HG03378 (cell line): Measurements from ENCODE around the gene TMEM158.

Source experiments
- ATAC-seq: cut with Tn5 transposase; IDR thresholded peaks from one replicate; pipeline ENCODE4 v1.9.1; 2021; ENCODE audit warnings: mild to moderate bottlenecking, moderate library complexity; ENCODE audit not compliant: unreplicated experiment

TMEM158 gene

GRCh38 chr3:45234250-45234649 lies 8.2 kb upstream of the TMEM158 start:
- no peak for ATAC-seq

DNA sequence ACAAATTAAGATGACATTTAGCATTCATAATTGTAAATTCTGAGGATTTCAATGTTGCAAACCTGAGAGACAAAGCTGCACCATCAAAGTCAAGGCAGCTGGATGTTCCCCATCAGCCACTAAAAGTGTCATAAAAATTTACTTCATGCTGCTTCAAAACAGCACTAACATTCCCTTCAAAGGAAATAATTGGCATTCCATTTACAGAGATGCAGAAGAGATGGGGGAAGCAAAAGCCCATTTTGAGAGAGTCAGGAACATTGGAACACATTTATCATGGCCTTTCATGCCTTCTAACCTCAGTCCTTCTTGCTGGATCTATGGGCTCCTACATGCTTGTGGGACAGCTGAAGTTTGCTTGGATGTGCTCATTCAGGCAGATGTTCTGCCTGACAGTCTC lies 6.4 kb upstream of the TMEM158 start:
- no peak for ATAC-seq

- no peak for ATAC-seq
Measured at GRCh38 chr3:45227946-45228345, 1.9 kb upstream of the TMEM158 start.

DNA sequence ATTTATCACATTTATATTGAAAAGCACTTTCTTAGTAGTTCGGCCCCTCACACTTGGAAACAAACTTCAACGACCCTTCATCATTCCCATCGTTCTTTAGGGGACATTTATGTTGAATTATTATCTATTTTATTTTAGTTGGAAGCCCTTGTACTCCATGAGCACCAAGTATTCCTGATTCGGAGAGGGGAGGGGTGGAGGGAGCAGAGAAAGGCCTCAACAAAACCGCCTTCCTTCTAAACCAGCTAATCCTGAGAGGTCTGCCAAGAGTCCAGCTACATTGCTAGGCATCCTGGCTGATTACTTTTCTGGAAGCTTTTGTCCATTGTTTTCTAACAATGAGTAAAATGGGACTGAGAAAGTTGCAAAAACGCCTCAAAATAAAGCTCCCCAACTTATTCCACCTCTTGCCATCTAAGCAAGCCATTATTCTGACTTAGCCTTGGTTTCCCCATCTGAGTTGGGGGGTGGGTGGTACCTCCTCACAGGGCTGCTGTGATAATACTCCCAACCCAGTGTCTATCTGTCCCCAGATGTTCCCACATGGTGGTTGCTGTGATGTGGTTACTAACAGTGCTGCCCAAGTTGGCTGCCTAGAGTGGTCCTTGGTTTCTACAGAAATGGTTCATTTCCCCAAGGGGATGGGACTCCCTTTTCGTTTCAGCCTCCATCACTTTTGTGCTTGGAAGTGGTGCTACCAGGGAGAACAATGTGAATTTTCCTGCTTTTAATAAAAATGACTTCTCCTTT lies 1.2 kb upstream of the TMEM158 start:
- no peak for ATAC-seq

DNA sequence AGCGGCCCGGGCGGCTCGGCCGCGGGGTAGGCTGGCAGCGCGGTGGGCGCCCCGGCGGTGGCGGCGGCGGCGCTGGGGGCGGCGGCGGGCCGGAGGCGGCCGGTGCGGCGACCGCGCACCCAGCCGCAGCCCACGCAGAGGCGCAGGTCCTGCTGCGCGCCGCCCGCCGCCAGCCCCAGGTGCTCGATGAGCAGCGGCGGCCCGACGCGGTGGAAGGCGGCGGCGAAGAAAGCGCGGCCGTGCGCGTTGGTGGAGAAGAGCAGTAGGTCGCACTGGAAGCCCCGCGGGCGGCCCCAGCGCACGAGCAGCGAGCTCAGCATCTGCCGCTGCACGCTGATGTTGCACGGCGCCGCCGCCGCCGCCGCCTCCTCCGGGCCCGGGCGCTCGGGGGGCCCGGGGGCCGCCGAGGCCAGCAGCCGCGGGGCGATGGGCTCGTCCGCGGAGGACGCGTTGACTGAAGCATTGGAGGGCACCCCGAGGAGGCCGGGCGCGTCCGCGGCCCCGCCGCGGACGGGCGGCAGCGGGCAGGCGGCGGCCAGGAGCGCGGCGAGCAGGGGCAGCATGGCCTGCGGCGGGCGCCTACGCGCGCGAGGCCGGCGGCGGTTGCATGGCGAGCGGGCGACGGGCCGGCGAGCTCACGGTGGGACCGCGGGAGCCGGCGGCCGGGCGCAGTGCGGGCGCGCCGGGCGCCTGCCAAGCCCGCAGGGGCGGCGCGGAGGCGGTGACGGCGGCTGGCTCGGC lies 452 bp downstream of the TMEM158 start:
- no peak for ATAC-seq

DNA sequence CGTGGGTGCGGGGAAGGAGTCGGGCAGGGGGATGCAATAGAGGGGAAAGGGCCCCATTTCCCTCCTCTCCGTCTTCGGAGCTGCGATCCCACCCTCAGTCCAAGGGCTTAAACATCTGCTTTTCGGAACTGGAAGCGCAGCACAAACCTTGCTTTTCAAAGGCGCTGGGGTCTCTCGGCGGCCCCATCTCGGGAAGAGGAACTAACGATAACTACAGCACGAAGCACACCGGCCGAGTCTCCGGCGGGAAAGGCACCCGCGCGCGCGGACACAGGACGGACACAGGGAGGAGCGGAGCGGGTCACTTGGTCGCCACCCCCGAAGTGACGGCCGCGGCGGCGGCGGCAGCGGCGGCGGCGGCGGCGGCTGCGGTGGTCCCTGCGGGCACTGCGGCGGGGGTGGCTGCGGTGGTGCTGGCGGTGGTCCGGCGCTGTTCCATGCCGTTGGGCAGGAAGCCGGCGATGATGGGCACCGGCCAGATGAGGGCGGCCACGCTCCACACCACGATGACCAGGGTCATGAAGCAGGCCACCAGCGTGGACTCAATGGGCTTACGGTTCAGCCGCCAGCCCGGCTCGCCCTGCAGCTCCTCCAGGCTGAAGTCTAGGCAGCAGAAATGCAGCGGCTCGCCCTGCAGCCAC lies 1.1 kb downstream of the TMEM158 start:
- ATAC-seq, result no peak

- ATAC-seq, result no peak
Measured at GRCh38 chr3:45223889-45224727, 2.0 kb downstream of the TMEM158 start.

GRCh38 chr3:45219694-45220093 lies 6.4 kb downstream of the TMEM158 start:
- ATAC-seq, result no peak

GRCh38 chr3:45218578-45219390 lies 7.3 kb downstream of the TMEM158 start:
- no peak for ATAC-seq

GRCh38 chr3:45216021-45216609 lies 10.0 kb downstream of the TMEM158 start:
- no peak for ATAC-seq

DNA sequence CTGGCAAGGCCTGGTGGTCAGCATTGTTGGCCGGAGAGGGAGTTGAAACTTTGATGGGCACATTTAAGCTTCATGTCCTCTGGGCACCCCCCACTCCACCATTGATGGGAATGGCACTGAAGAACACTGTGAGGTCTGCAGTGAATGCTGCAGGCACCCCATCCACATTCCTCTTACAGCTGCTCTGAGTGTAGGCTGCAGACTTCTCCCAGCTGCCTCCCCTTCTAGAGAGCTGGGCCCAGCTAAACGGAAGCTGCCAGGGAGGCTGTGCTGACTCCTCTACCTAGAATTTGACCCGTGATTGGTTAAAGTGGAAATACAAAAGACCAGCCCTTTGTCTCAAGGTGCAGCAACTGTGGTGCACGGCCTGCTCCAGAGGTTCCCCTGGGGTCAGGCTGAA lies 10.6 kb downstream of the TMEM158 start:
- no peak for ATAC-seq

DNA sequence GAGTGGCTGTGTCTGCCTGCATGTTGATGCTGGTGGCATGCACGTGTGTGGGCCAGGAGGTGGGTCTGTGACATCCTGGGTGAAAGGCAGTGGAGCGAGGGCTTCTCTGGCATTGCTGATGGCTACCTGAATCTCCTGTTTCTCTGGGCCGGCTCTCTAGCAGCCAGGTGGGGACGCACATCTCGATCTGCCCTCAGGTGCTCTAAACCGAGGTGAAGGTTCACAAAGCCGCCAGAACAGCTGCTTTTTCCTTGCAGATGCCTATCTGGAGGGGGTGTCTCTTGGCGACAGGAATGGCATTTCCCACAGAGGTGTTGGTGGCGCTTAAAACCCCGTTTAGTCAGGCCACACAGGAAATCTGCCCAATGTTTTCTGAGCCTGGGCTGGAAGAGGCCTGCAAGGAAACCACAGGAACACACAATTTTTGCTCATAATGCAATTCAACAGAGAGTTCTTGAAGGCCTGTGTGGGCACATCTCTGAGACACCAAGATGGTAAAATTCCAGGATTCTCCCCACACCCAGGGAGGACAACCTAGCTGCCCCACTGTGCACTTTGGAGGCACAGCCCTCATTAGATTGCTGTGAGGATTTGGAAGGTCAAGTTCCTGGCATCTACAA lies 11.9 kb downstream of the TMEM158 start:
- ATAC-seq, result no peak

DNA sequence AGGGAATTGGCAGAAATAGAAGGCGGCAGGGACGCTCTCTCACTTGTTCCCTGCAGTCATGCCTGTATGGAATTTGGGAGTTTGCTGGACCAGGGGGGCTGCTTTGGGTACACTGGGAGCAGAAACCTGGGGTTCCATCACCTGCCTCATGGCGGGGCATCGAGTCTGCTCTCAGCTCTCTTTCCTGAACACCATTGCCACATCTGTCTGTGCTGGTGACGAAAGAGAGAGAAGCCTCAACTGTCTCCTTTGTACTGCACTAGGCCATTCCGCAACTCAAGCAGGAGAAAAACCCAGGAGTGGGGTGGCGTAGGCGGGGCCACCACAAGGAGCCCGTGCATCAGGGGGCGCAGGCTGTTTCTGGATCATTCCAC lies 14.0 kb downstream of the TMEM158 start:
- no peak for ATAC-seq

- ATAC-seq, result no peak
Measured at GRCh38 chr3:45211466-45212094, 14.5 kb downstream of the TMEM158 start.

- no peak for ATAC-seq
Measured at GRCh38 chr3:45210308-45211041, 15.6 kb downstream of the TMEM158 start.

DNA sequence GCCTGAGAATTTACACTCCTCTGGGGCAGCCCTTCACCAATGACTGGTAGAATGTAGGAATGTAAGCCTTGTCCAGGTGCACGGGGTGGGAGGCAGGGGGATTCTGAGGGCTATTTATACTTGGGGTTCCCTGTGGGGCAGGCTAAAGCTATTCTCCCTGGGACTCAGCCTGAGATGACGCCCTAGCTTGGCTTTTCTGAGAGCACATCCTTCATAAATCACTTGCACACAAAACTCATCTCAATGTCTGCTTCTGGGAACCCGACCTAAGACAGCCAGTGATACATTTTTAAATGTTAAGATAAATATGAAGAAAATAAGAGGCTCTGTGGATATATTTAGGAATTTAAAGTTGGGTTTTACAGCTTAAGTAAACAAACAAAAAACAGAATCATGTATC lies 16.6 kb downstream of the TMEM158 start:
- no peak for ATAC-seq

DNA sequence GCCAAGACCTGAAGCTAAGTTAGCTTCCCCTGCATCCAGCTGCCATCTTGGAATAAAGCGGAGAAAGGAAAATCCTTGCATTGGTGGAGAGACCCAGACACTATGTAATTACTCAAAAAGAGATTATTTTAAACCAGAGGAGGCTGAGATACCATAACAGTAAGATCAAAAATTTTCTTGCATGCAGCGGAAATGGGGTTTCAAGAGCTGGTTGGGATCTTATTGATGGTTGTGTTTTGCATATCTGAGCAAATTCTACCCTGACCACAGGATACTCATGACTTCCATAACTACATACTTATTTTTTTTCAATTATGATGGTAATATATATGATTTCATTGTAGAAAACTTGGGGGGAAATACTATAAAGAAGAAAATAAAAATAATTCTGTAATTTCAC lies 17.5 kb downstream of the TMEM158 start:
- no peak for ATAC-seq

GRCh38 chr3:45207446-45207845 lies 18.6 kb downstream of the TMEM158 start:
- ATAC-seq, result no peak
